Ovary (tissue), 3 donors: ENCODE results near the gene MEGF9.

Source experiments
- POLR2A ChIP-seq: fragments of 450-650 bp; IDR thresholded peaks from one replicate; pipeline ENCODE4 v1.6.1; 2017; ENCODE audit warnings: antibody characterized with exemption, mild to moderate bottlenecking, moderate library complexity
- TF ChIP-seq, protein P1 (sequence below), 3 donors: fragments of 450-650 bp in 2 of 3; fragments of 200-600 bp in 1 of 3; IDR thresholded peaks; one replicate each; pipeline versions ENCODE4 v1.5.1 to v1.8.0; 2016 to 2022; ENCODE audit warnings: antibody characterized with exemption in 3 of 3, mild to moderate bottlenecking in 1 of 3
- donor health status: DM: no; HTN: no; CAD: no.

DNA sequence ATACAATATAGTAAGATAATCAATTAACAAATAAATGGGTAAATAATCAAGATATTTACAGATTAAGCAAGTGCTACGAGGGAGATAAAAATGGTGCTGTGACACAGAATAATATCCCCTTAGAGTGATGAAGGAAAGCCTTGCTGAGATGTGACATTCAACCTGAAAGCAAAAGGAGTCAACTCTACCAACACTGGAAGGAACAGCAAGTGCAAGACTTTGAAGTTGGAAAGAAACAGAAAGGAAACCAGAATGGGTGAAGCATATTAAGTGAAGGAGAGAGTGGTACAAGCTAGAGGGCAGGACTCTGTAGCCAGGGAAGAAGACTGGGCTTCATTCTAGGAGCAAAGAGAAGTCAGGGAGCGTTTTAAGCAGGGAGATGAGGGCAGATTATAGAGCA is 12.2 kb upstream of the MEGF9 start:
- no peak for TF ChIP-seq POLR2A
- TF ChIP-seq, protein P1, sequence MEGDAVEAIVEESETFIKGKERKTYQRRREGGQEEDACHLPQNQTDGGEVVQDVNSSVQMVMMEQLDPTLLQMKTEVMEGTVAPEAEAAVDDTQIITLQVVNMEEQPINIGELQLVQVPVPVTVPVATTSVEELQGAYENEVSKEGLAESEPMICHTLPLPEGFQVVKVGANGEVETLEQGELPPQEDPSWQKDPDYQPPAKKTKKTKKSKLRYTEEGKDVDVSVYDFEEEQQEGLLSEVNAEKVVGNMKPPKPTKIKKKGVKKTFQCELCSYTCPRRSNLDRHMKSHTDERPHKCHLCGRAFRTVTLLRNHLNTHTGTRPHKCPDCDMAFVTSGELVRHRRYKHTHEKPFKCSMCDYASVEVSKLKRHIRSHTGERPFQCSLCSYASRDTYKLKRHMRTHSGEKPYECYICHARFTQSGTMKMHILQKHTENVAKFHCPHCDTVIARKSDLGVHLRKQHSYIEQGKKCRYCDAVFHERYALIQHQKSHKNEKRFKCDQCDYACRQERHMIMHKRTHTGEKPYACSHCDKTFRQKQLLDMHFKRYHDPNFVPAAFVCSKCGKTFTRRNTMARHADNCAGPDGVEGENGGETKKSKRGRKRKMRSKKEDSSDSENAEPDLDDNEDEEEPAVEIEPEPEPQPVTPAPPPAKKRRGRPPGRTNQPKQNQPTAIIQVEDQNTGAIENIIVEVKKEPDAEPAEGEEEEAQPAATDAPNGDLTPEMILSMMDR (IDR thresholded peaks at IDR 0.05) = no peak
